Measurements from ENCODE around the gene ACAA2. TPM values are rescaled to one million over a fixed set of nuclear protein-coding genes. Genes with fewer than 3 reads are reported as not detected.
"Not testable (repeated sequence)": the region's sequence is repeated elsewhere in the genome, so short reads cannot be mapped to it uniquely, and the experiment has no call there.

The ACAA2 gene
- total RNA-seq, 1 donor from 2014 or later, result 441 TPM

GRCh38 chr18:49847524-49847923 lies 34.2 kb upstream of the ACAA2 start:
- no peak for DNase-seq (ENCODE audit: missing footprints)
- ATAC-seq, result no peak
- intact Hi-C loops (cut with DNase I), result loop anchor here (10.0 kb wide), 1 partner anchor 83 kb away; no protein-coding TSS in a partner anchor

GRCh38 chr18:49846718-49847470 lies 33.6 kb upstream of the ACAA2 start:
- no peak for ATAC-seq
- intact Hi-C loops (cut with DNase I), result loop anchor here (10.0 kb wide), 1 partner anchor 82 kb away; no protein-coding TSS in a partner anchor
- no peak for DNase-seq (ENCODE audit: missing footprints)

- no peak for DNase-seq (ENCODE audit: missing footprints)
- intact Hi-C loops (cut with DNase I), result loop anchor here (10.0 kb wide), 1 partner anchor 82 kb away; no protein-coding TSS in a partner anchor
- peak; percentile 40 for ATAC-seq
These were observed 33.0 kb upstream of the ACAA2 start for GRCh38 chr18:49846361-49846662.

GRCh38 chr18:49845629-49846360 lies 32.5 kb upstream of the ACAA2 start:
- ATAC-seq, result no peak
- intact Hi-C loops (cut with DNase I), result loop anchor here (10.0 kb wide), 1 partner anchor 81 kb away; no protein-coding TSS in a partner anchor
- no peak for DNase-seq (ENCODE audit: missing footprints)

GRCh38 chr18:49844903-49845302 lies 31.6 kb upstream of the ACAA2 start:
- DNase-seq (ENCODE audit: missing footprints) (no peak), ATAC-seq (no peak)
- intact Hi-C loops (cut with DNase I), result loop anchor here (10.0 kb wide), 1 partner anchor 80 kb away; no protein-coding TSS in a partner anchor

GRCh38 chr18:49843778-49844625 lies 30.7 kb upstream of the ACAA2 start:
- intact Hi-C loops (cut with DNase I), result loop anchor here (10.0 kb wide), 1 partner anchor 79 kb away; no protein-coding TSS in a partner anchor
- DNase-seq (ENCODE audit: missing footprints) (no peak), ATAC-seq (no peak)

- DNase-seq (ENCODE audit: missing footprints) (no peak), ATAC-seq (no peak)
- intact Hi-C loops (cut with DNase I), result loop anchor here (10.0 kb wide), 1 partner anchor 78 kb away; no protein-coding TSS in a partner anchor
These were observed 29.8 kb upstream of the ACAA2 start for GRCh38 chr18:49843131-49843530.

GRCh38 chr18:49842656-49843055 lies 29.3 kb upstream of the ACAA2 start:
- ATAC-seq (no peak), DNase-seq (ENCODE audit: missing footprints) (no peak)
- intact Hi-C loops (cut with DNase I), result loop anchor here (10.0 kb wide), 1 partner anchor 78 kb away; no protein-coding TSS in a partner anchor

GRCh38 chr18:49841236-49842217 lies 28.2 kb upstream of the ACAA2 start:
- DNase-seq (ENCODE audit: missing footprints), result no peak
- ATAC-seq, result no peak
- intact Hi-C loops (cut with DNase I), result loop anchor here (10.0 kb wide), 1 partner anchor 77 kb away; no protein-coding TSS in a partner anchor

GRCh38 chr18:49839012-49839411 lies 25.7 kb upstream of the ACAA2 start:
- intact Hi-C loops (cut with DNase I), result no loop called here
- ATAC-seq (no peak), DNase-seq (ENCODE audit: missing footprints) (no peak)

- ATAC-seq, result no peak
- DNase-seq (ENCODE audit: missing footprints), result no peak
- intact Hi-C loops (cut with DNase I), result no loop called here
These were observed 25.0 kb upstream of the ACAA2 start for GRCh38 chr18:49838381-49838780.

- intact Hi-C loops (cut with DNase I), result no loop called here
- ATAC-seq (no peak), DNase-seq (ENCODE audit: missing footprints) (no peak)
These were observed 24.6 kb upstream of the ACAA2 start for GRCh38 chr18:49837889-49838288.

- intact Hi-C loops (cut with DNase I); DNase-seq (ENCODE audit: missing footprints); ATAC-seq: not testable (repeated sequence)
These were observed 24.0 kb upstream of the ACAA2 start for GRCh38 chr18:49837316-49837835.

- intact Hi-C loops (cut with DNase I), result no loop called here
- DNase-seq (ENCODE audit: missing footprints) (no peak), ATAC-seq (no peak)
These were observed 22.1 kb upstream of the ACAA2 start for GRCh38 chr18:49835405-49835804.

GRCh38 chr18:49834258-49834657 lies 20.9 kb upstream of the ACAA2 start:
- intact Hi-C loops (cut with DNase I), result no loop called here
- ATAC-seq, result no peak
- DNase-seq (ENCODE audit: missing footprints), result no peak

GRCh38 chr18:49833814-49834213 lies 20.5 kb upstream of the ACAA2 start:
- ATAC-seq, result no peak
- no peak for DNase-seq (ENCODE audit: missing footprints)
- intact Hi-C loops (cut with DNase I), result no loop called here

- ATAC-seq (no peak), DNase-seq (ENCODE audit: missing footprints) (no peak)
- intact Hi-C loops (cut with DNase I), result no loop called here
These were observed 18.9 kb upstream of the ACAA2 start for GRCh38 chr18:49832221-49832647.

- ATAC-seq (no peak), DNase-seq (ENCODE audit: missing footprints) (no peak)
- intact Hi-C loops (cut with DNase I), result no loop called here
These were observed 14.7 kb upstream of the ACAA2 start for GRCh38 chr18:49827996-49828395.

Measured in Right ventricle myocardium inferior (tissue), 1 donor.